Articular chondrocyte of knee joint (primary cell): ENCODE measurements around the gene AP3D1. TPM values are rescaled to one million over a fixed set of nuclear protein-coding genes. Genes with fewer than 3 reads are reported as not detected.

ENCODE experiments used
- total RNA-seq: library from RNA; depleted of rRNA; stranded (reverse); fragments of >200 nt; gene quantifications from 2 replicates; pipeline ENCODE4 v1.2.3, GENCODE V29; 2012

AP3D1 gene
- 85.0 and 97.7 TPM in 2 replicates for total RNA-seq

DNA sequence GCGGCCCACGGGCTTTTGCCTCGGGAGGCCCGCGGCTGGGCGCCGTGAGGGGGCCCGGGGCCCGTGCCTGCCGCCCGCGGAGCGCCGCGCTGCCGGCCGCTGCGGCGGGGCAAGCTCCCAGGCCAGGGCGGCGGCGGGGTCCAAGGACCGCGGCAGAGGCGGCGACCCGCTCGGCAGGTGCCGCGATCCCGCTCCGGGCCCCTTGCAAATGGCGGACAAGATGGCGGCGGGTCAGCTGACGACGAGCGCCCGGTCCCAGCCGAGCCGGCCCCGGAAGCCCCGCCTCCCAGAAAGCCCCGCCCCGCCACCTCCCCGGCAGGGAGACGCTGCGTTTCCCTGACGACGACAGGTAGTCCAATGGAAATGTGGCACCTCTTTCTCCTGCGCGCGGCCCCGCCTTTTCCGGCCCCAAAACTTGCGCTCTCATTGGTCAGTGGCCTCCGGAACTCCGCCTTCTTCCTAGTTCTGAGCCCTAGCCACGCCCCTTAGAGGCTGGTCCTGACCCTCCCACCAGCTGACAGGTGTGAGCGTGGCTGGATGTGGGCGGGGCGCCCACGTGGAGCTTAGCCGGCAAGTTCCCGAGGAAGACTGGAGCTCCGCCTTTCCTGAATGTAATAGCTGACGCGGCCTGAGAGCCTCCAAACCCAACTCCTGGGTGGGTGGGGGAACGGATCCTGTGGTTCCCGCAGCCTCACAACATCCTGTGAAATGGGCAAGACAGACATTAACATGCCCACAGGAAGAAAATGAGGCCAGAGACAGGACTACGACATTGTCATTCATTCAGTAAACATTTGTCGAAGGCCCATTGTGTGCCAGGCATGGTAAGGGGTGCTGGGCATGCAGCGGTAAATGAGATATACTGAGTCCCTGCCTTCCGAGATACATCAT, at the start of gene AP3D1:
AP3D1 (minus strand) TSS at position 228 of the 891 bp plus-strand sequence. CDS start 232 bp downstream, outside the sequence.

DNA sequence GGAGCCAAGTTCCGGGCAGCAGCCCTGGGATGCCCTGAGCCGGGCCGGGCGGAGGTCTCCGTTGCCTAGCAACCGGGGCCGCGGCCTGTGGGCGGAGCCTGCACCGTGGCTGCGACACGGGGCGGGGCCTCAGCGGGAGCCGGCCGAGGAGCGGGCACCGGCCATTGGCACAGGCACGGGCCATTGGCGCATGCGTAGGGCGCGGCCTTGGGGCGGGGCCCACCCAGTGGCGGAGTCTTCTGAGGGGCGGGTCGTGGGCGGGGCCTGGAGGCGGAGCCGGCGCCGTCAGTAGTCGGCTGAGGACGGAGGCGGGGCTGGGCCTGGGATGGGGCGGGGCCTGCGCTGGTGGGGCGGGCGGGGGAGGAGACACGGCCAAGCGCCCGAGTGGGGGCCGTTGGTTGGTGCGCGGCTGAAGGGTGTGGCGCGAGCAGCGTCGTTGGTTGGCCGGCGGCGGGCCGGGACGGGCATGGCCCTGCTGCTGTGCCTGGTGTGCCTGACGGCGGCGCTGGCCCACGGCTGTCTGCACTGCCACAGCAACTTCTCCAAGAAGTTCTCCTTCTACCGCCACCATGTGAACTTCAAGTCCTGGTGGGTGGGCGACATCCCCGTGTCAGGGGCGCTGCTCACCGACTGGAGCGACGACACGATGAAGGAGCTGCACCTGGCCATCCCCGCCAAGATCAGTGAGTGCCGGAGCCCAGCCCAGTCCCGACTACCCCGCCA, 54.7 kb downstream of the AP3D1 start, which contains the start of gene IZUMO4:
IZUMO4 (plus strand) TSS at position 436 of the 723 bp plus-strand sequence; CDS start at position 467, 31 bp downstream.

DNA sequence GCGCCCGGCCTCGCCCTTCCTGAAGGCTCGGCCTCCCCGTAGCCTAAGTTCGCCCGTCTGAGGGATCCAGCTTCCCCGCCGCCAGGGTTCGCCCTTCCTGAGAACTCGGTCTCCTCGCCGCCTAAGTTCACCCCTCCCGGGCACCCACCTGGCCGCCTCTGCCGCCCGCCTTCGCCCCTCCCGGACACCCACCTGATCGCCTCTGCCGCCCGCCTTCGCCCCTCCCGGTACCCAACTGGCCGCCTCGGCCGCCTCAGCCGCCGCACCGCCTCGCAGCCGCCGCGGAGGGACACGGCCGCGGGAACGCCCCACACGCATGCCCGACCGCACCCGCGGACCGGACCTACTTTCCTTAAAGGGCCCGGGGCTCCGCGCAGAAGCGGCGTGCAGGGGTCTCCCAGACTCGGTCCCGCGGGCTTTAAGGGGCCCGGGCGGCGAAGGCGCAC, 55.3 kb downstream of the AP3D1 start, which contains the start of gene MOB3A:
MOB3A (minus strand) TSS at position 293 of the 446 bp plus-strand sequence. CDS start 17,766 bp downstream, outside the sequence.

DNA sequence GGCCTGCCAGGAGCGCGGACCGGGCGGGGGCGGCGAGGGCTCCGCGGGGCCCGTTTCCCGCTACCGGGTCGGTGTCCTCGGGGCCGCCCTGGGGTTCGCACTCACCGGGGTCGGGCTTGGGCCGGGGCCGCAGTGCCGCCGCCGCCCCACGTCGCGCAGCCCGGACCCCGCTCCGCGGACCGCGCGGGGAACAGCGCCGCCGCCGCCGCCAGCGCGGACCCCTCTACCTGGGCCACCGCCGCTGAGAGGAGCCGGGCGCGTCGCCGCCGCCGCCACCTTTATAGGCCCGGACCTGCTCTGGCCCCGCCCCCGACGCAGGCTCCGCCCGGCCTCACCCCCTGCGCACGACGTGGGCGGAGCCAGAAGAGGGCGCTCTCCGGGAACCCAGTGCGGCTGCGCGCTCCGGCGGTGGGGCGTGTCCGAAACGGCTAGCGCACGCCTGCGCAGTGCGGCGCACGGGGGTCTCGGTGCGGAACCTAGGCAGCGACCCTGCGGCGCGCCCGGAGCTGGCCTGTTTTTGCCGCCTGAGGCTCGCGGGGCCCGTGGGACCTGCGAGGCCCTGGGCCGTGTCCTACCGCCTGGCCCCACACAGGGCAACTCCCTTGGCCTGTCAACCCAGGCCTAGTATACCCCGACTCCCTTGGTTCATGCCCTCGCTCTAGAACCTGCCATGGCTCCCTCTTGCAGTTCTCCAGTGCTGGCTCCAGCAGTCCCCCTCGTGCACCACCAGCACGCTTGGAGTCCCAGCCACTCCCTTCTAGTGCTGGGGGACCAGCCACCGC, 100.2 kb downstream of the AP3D1 start, which contains the start of gene MKNK2:
MKNK2 (minus strand) TSS at position 254 of the 782 bp plus-strand sequence. CDS start 393 bp downstream, outside the sequence.

Other genes with a start within 250 kb of the AP3D1 start
- 1.6 and 2.7 TPM in 2 replicates for gene ADAT3, start 246.2 kb downstream of the AP3D1 start, total RNA-seq
- gene SCAMP4, start 246.2 kb downstream of the AP3D1 start, total RNA-seq: 46.1 and 47.8 TPM in 2 replicates
- 37.7 and 39.9 TPM in 2 replicates for gene CSNK1G2, start 210.4 kb downstream of the AP3D1 start, total RNA-seq
- 47.0 and 55.0 TPM in 2 replicates for gene BTBD2, start 135.9 kb downstream of the AP3D1 start, total RNA-seq
- gene MKNK2, start 100.3 kb downstream of the AP3D1 start, total RNA-seq: 41.4 and 53.4 TPM in 2 replicates
- gene MOB3A, start 55.2 kb downstream of the AP3D1 start, total RNA-seq: 22.6 and 22.9 TPM in 2 replicates
- gene IZUMO4, start 54.7 kb downstream of the AP3D1 start, total RNA-seq: 0.43 and 0.78 TPM in 2 replicates
- gene DOT1L, start 12.4 kb upstream of the AP3D1 start, total RNA-seq: 5.2 and 5.5 TPM in 2 replicates
- gene PLEKHJ1, start 84.8 kb upstream of the AP3D1 start, total RNA-seq: 22.7 TPM in 2 replicates
- 18.3 and 20.9 TPM in 2 replicates for gene SF3A2, start 85.3 kb upstream of the AP3D1 start, total RNA-seq
- gene AMH, start 97.8 kb upstream of the AP3D1 start, total RNA-seq: 0.22 and 1.2 TPM in 2 replicates
- gene JSRP1, start 104.9 kb upstream of the AP3D1 start, total RNA-seq: not detected in 2 replicates
- not detected in 2 replicates for gene PEAK3, start 130.6 kb upstream of the AP3D1 start, total RNA-seq
- gene LINGO3, start 156.6 kb upstream of the AP3D1 start, total RNA-seq: not detected in 2 replicates
- gene LSM7, start 177.0 kb upstream of the AP3D1 start, total RNA-seq: 63.5 and 98.4 TPM in 2 replicates
- 23.0 and 24.5 TPM in 2 replicates for gene SPPL2B, start 177.1 kb upstream of the AP3D1 start, total RNA-seq
- gene TMPRSS9, start 208.7 kb upstream of the AP3D1 start, total RNA-seq: not detected in 2 replicates